ENCODE data around the gene ZBTB17. TPM values are rescaled to one million over a fixed set of nuclear protein-coding genes. Genes with fewer than 3 reads are reported as not detected.

ZBTB17 gene
- total and polyA plus RNA-seq, 2 of the 4 experiments (the other 2 are of a cell fraction): 26.3 to 58.2 TPM

DNA sequence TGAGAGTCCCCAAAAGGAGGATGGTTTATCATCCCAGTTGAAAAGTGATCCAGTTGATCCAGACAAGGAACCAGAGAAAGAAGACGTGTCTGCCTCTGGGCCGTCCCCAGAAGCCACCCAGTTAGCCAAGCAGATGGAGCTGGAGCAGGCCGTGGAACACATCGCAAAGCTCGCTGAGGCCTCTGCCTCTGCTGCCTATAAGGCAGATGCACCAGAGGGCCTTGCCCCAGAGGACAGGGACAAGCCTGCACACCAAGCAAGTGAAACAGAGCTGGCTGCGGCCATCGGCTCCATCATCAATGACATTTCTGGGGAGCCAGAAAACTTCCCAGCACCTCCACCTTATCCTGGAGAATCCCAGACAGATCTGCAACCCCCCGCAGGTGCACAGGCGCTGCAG lies 43.3 kb downstream of the ZBTB17 start:
- in situ Hi-C loops (cut with MboI; ENCODE audit: low sequenced_read_pairs): loop anchor here (10.0 kb wide), 1 partner anchor 62 kb away; no protein-coding TSS in a partner anchor
- H3K36me3 ChIP-seq (ENCODE audit: control insufficient read depth, insufficient read depth, low read length): peaks cover 72% of the 10 kb centered on the region
- TF ChIP-seq MAZ (IDR thresholded peaks at IDR 0.05; ENCODE audit: borderline replicate concordance, low read depth, low read length) (no peak), CEBPB (IDR thresholded peaks at IDR 0.05; ENCODE audit: low read depth, low read length) (no peak), SMC3 (IDR thresholded peaks at IDR 0.05; ENCODE audit: low read depth, low read length) (no peak), RCOR1 (IDR thresholded peaks at IDR 0.05; ENCODE audit: insufficient replicate concordance, low read length) (no peak), FOS (IDR thresholded peaks at IDR 0.05; ENCODE audit: low read depth, low read length) (no peak)

More for the DNA sequence above, 43.3 kb downstream of the ZBTB17 start:
- Histone ChIP-seq H2AFZ (replicated peaks; ENCODE audit: low read length, poor library complexity) (no peak overlapping the region), H2BK15ac (ENCODE audit: low read depth, low read length) (no peak overlapping the region), H4K91ac (ENCODE audit: insufficient read depth, low read depth, low read length) (no peak overlapping the region), H4K5ac (ENCODE audit: low read depth, low read length) (no peak overlapping the region), H3K79me1 (ENCODE audit: low read depth in 1 of 2, low read length in 2 of 2) (peaks cover 14 to 49% of the 10 kb centered on the region in 2 experiments), H3K4ac (ENCODE audit: low read depth, low read length) (no peak overlapping the region), H2BK20ac (ENCODE audit: low read depth, low read length) (no peak overlapping the region), H2AK9ac (replicated peaks; ENCODE audit: low read depth, low read length, poor library complexity) (no peak overlapping the region), H3K27me3 (ENCODE audit: control insufficient read depth, insufficient read depth, low read length) (no peaks in the 10 kb centered on the region), H3K4me2 (ENCODE audit: low read depth, low read length) (no peak overlapping the region), H3K14ac (replicated peaks; ENCODE audit: low read depth, low read length) (no peak overlapping the region), H3K27ac (ENCODE audit: insufficient read depth, low read length) (no peak overlapping the region), H3K23ac (ENCODE audit: low read depth, low read length) (no peak overlapping the region), H3K9ac (ENCODE audit: low read depth, low read length) (no peak overlapping the region), H2BK120ac (ENCODE audit: low read depth, low read length) (no peak overlapping the region), H3K56ac (ENCODE audit: extremely low read depth, insufficient read depth, low read length) (no peak overlapping the region), H3K9me3 (ENCODE audit: control insufficient read depth, insufficient read depth, low read length) (no peaks in the 10 kb centered on the region), H4K20me1 (ENCODE audit: insufficient read depth, low read length) (no peaks in the 10 kb centered on the region), H3K9me1 (ENCODE audit: insufficient read depth, low read length) (peaks cover 3% of the 10 kb centered on the region), H3K18ac (ENCODE audit: low read depth, low read length) (no peak overlapping the region), H3K4me3 (ENCODE audit: insufficient read depth, low read depth, low read length) (no peak overlapping the region), H4K8ac (ENCODE audit: low read depth in 2 of 2, low read length in 2 of 2) (no peak overlapping the region), H2AK5ac (ENCODE audit: low read depth, low read length) (no peak overlapping the region), H3K4me1 (ENCODE audit: control insufficient read depth, insufficient read depth, low read length) (peaks cover 3% of the 10 kb centered on the region), H2BK5ac (ENCODE audit: low read depth, low read length, poor library complexity, severe bottlenecking) (no peak overlapping the region)
- intact Hi-C loops (cut with micrococcal nuclease) (no loop called here), dilution Hi-C loops (cut with HindIII; ENCODE audit: low sequenced_read_pairs, unreplicated experiment) (no loop called here)
- ATAC-seq (ENCODE audit: low read depth) (no peak), DNase-seq (no peak)
- ChIA-PET POLR2A (ENCODE audit: unreplicated experiment) (no interaction called here), CTCF (no interaction called here)
- no TSS peak for BruUV-seq (replicated peaks)
- WGBS, 2 experiments (ENCODE audit: extremely low coverage in 2 of 2, insufficient read length in 1 of 2): 83% methylated on average over 2 of the region's 9 CpGs; no CpG with 5 or more reads in 1 of the 2 experiments
